ENCODE data around the gene ZC3H14.

The ZC3H14 gene

GRCh38 chr14:88552876-88553275, 10.0 kb upstream of the ZC3H14 start:
- in situ Hi-C loops (cut with MboI; ENCODE audit: low pct_unique_long_range_greater_than_20kb, low sequenced_read_pairs, unreplicated experiment), result no loop called here
- no peak for TF ChIP-seq CTCF (IDR thresholded peaks at IDR 0.05; ENCODE audit: extremely low read depth, insufficient read depth, missing control alignments)
- DNase-seq (ENCODE audit: low spot score), result no peak

GRCh38 chr14:88553886-88554456, 8.9 kb upstream of the ZC3H14 start:
- DNase-seq (ENCODE audit: low spot score), result no peak
- no peak for TF ChIP-seq CTCF (IDR thresholded peaks at IDR 0.05; ENCODE audit: extremely low read depth, insufficient read depth, missing control alignments)
- in situ Hi-C loops (cut with MboI; ENCODE audit: low pct_unique_long_range_greater_than_20kb, low sequenced_read_pairs, unreplicated experiment), result no loop called here

GRCh38 chr14:88554457-88555286, 8.2 kb upstream of the ZC3H14 start, which contains the start of gene PTPN21:
TSS of gene PTPN21 (minus strand) at chr14:88555007. CDS start at chr14:88550417, 4,590 bp downstream.
- in situ Hi-C loops (cut with MboI; ENCODE audit: low pct_unique_long_range_greater_than_20kb, low sequenced_read_pairs, unreplicated experiment), result no loop called here
- DNase-seq (ENCODE audit: low spot score), result peak; percentile 67
- TF ChIP-seq CTCF (IDR thresholded peaks at IDR 0.05; ENCODE audit: extremely low read depth, insufficient read depth, missing control alignments), result no peak

- in situ Hi-C loops (cut with MboI; ENCODE audit: low pct_unique_long_range_greater_than_20kb, low sequenced_read_pairs, unreplicated experiment), result no loop called here
- TF ChIP-seq CTCF (IDR thresholded peaks at IDR 0.05; ENCODE audit: extremely low read depth, insufficient read depth, missing control alignments), result no peak
- no peak for DNase-seq (ENCODE audit: low spot score)
These were observed 6.3 kb upstream of the ZC3H14 start for GRCh38 chr14:88556581-88556980.

GRCh38 chr14:88559852-88560251, 3.0 kb upstream of the ZC3H14 start:
- DNase-seq (ENCODE audit: low spot score), result no peak
- no peak for TF ChIP-seq CTCF (IDR thresholded peaks at IDR 0.05; ENCODE audit: extremely low read depth, insufficient read depth, missing control alignments)
- in situ Hi-C loops (cut with MboI; ENCODE audit: low pct_unique_long_range_greater_than_20kb, low sequenced_read_pairs, unreplicated experiment), result no loop called here

GRCh38 chr14:88562532-88562830, 356 bp upstream of the ZC3H14 start:
- DNase-seq (ENCODE audit: low spot score), result no peak
- no peak for TF ChIP-seq CTCF (IDR thresholded peaks at IDR 0.05; ENCODE audit: extremely low read depth, insufficient read depth, missing control alignments)
- in situ Hi-C loops (cut with MboI; ENCODE audit: low pct_unique_long_range_greater_than_20kb, low sequenced_read_pairs, unreplicated experiment), result no loop called here

Data from GM13977 (cell line).